SH-SY5Y (cell line): ENCODE results near the gene IFI44L.

Source experiments
- GATA2 ChIP-seq: IDR thresholded peaks from 2 replicates; pipeline ENCODE4 v1.6.1; 2011; ENCODE audit warnings: mild to moderate bottlenecking, low read depth, low read length
- GATA3 ChIP-seq: IDR thresholded peaks from 2 replicates; pipeline ENCODE4 v1.6.1; 2011; ENCODE audit warnings: low read depth, mild to moderate bottlenecking, low read length, moderate library complexity

DNA sequence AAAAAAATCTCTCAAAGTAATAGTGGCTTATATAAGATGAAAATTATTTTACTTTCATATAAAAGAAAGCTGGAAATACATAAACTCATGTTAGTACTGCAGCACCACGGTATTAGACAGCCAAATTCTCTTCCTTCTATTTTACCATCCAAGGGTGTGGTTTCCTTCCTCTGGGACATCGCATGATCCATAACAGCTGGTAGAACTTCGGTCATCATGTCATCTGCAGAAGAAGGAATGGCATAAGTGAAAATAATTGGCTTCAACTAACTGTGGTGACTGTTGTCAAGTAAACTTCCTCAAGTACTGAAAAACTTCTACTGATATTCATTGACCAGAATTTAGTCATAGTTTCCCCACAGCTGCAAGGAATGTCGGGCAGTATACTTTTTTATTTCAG is 28.3 kb upstream of the IFI44L start:
- TF ChIP-seq GATA2 (no peak), GATA3 (no peak)
